ENCODE data around the gene MID1IP1.

Gene MID1IP1

GRCh38 chrX:38806875-38807621, 5.8 kb downstream of the MID1IP1 start:
- no peak for DNase-seq
- TF ChIP-seq CTCF (IDR thresholded peaks at IDR 0.05; ENCODE audit: low read length): no peak
- peak overlapping the region; percentile 63; the same call in 1 of the 2 replicates for H3K4me2 ChIP-seq (ENCODE audit: low read depth, low read length)
- no peaks in the 10 kb centered on the region for H3K9me2 ChIP-seq (replicated peaks; ENCODE audit: insufficient read depth, low read length)
- H3K27ac ChIP-seq (ENCODE audit: low read length): no peak overlapping the region
- H3K27me3 ChIP-seq (replicated peaks; ENCODE audit: insufficient read depth, low read length): no peaks in the 10 kb centered on the region
- peaks cover 36% of the 10 kb centered on the region for H3K79me2 ChIP-seq (ENCODE audit: low read length)
- H3K4me1 ChIP-seq (ENCODE audit: low read length): peaks cover 19% of the 10 kb centered on the region
- no peaks in the 10 kb centered on the region for H3K36me3 ChIP-seq (replicated peaks; ENCODE audit: insufficient read depth, low read length)
- H2AFZ ChIP-seq (ENCODE audit: low read length): no peak overlapping the region
- H3K4me3 ChIP-seq (ENCODE audit: low read length): no peak overlapping the region
- no peaks in the 10 kb centered on the region for H3K9me3 ChIP-seq (replicated peaks; ENCODE audit: insufficient read depth, low read length)
- no peak overlapping the region for H3K9ac ChIP-seq (ENCODE audit: low read length)
- peaks cover 20% of the 10 kb centered on the region for H3F3A ChIP-seq (ENCODE audit: insufficient read depth, low read length)
- H4K20me1 ChIP-seq (ENCODE audit: insufficient read depth, low read length): no peaks in the 10 kb centered on the region

GRCh38 chrX:38807873-38808272, 6.6 kb downstream of the MID1IP1 start:
- no peak for DNase-seq
- no peak for TF ChIP-seq CTCF (IDR thresholded peaks at IDR 0.05; ENCODE audit: low read length)
- no peak for TF ChIP-seq EZH2 (optimal IDR thresholded peaks at IDR 0.05; ENCODE audit: low read depth, low read length)
- TF ChIP-seq EZH2phosphoT487 (IDR thresholded peaks at IDR 0.05; ENCODE audit: low read length): no peak
- Histone ChIP-seq H3K4me2 (ENCODE audit: low read depth, low read length) (no peak overlapping the region), H4K20me1 (ENCODE audit: insufficient read depth, low read length) (no peaks in the 10 kb centered on the region), H3K9me2 (replicated peaks; ENCODE audit: insufficient read depth, low read length) (no peaks in the 10 kb centered on the region), H3K9ac (ENCODE audit: low read length) (no peak overlapping the region), H3K79me2 (ENCODE audit: low read length) (peaks cover 31% of the 10 kb centered on the region), H3K9me3 (replicated peaks; ENCODE audit: insufficient read depth, low read length) (no peaks in the 10 kb centered on the region), H3K36me3 (replicated peaks; ENCODE audit: insufficient read depth, low read length) (no peaks in the 10 kb centered on the region), H3K4me1 (ENCODE audit: low read length) (peaks cover 24% of the 10 kb centered on the region), H3K27ac (ENCODE audit: low read length) (no peak overlapping the region), H3F3A (ENCODE audit: insufficient read depth, low read length) (peaks cover 20% of the 10 kb centered on the region), H3K4me3 (ENCODE audit: low read length) (no peak overlapping the region), H3K27me3 (replicated peaks; ENCODE audit: insufficient read depth, low read length) (no peaks in the 10 kb centered on the region), H2AFZ (ENCODE audit: low read length) (no peak overlapping the region)

DNA sequence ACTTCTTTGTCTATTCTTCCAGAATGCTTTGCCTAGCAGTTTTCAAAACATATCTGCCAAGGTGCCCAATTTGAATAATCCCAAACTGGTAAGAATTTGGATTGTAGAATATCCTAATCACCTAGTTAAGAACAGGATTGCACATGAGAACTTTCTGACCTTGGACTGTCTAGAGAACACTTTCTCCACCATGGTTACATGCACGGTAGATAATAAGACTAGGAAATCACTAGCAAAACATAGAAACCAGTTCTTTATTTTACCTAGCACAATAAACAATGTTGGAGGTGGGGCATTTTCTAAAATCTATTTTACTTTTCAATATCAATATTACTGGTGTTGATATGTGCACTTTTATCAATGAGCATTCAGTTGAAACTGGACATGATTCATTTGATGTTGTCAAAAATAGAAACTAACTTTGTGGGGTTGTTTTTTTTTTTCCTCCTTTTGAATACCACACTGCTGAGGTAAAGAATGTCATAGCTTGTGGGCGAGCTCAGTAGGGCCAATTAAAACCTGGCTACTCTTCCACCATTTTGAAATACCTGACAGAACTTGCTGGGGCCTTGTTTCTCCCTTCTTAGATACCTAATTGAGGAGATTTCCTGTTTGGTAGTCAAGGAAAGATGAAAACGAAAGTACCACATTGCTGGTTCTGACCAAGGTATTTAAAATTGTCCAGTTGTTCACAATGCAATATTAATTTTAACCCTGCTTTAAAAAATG, 10.4 kb downstream of the MID1IP1 start:
- 0 out of 2 replicates have a peak, but pooled peaks cover 2% of the 10 kb centered on the region for H3K79me2 ChIP-seq (ENCODE audit: low read length)
- peak; percentile 19 for DNase-seq
- H3K27ac ChIP-seq (ENCODE audit: low read length): peak overlapping the region; percentile 18; the same call in 1 of the 2 replicates
- H3K4me1 ChIP-seq (ENCODE audit: low read length): peaks cover 26% of the 10 kb centered on the region
- no peaks in the 10 kb centered on the region for H3K27me3 ChIP-seq (replicated peaks; ENCODE audit: insufficient read depth, low read length)
- peak overlapping the region; percentile 48; the same call in 1 of the 2 replicates for H2AFZ ChIP-seq (ENCODE audit: low read length)
- H3K4me2 ChIP-seq (ENCODE audit: low read depth, low read length): peak overlapping the region; percentile 29; the same call in 1 of the 2 replicates
- no peaks in the 10 kb centered on the region for H3K9me3 ChIP-seq (replicated peaks; ENCODE audit: insufficient read depth, low read length)
- no peak for TF ChIP-seq CTCF (IDR thresholded peaks at IDR 0.05; ENCODE audit: low read length)
- TF ChIP-seq EZH2phosphoT487 (IDR thresholded peaks at IDR 0.05; ENCODE audit: low read length): no peak
- no peak for TF ChIP-seq EZH2 (optimal IDR thresholded peaks at IDR 0.05; ENCODE audit: low read depth, low read length)
- H3K9me2 ChIP-seq (replicated peaks; ENCODE audit: insufficient read depth, low read length): no peaks in the 10 kb centered on the region
- no peak overlapping the region for H3K4me3 ChIP-seq (ENCODE audit: low read length)
- H3K36me3 ChIP-seq (replicated peaks; ENCODE audit: insufficient read depth, low read length): no peaks in the 10 kb centered on the region
- peaks cover 8% of the 10 kb centered on the region for H3F3A ChIP-seq (ENCODE audit: insufficient read depth, low read length)
- H3K9ac ChIP-seq (ENCODE audit: low read length): no peak overlapping the region
- no peaks in the 10 kb centered on the region for H4K20me1 ChIP-seq (ENCODE audit: insufficient read depth, low read length)

Data from MM.1S (cell line).